Lower lobe of right lung (tissue), 2 donors: ENCODE measurements around the gene SNAPIN. TPM values are rescaled to one million over a fixed set of nuclear protein-coding genes. Genes with fewer than 3 reads are reported as not detected.
A peak's percentile ranks its signal among the peaks of the same experiment; 100 is the strongest.

Experiments
- ATAC-seq, 2 donors: fragments of 200-7000 bp; cut with Tn5 transposase; one replicate each; pipeline ENCODE4 v1.9.1; 2020 to 2022; ENCODE audit warnings: mild to moderate bottlenecking in 2 of 2, moderate library complexity in 2 of 2
- DNase-seq: peaks from one replicate; pipeline ENCODE4 v3.0.0-alpha.2; 2020
- H3K27ac ChIP-seq: fragments of 200-600 bp; one replicate; pipeline ENCODE4 v1.8.0; 2022
- H3K27me3 ChIP-seq: fragments of 200-600 bp; one replicate; pipeline ENCODE4 v1.8.0; 2022; ENCODE audit warnings: low read depth
- H3K36me3 ChIP-seq: fragments of 200-600 bp; one replicate; pipeline ENCODE4 v1.8.0; 2022; ENCODE audit warnings: mild to moderate bottlenecking
- H3K4me1 ChIP-seq: fragments of 200-600 bp; one replicate; pipeline ENCODE4 v1.8.0; 2022
- H3K4me3 ChIP-seq: fragments of 200-600 bp; one replicate; pipeline ENCODE4 v1.8.0; 2022; ENCODE audit warnings: mild to moderate bottlenecking
- H3K9me3 ChIP-seq: fragments of 200-600 bp; one replicate; pipeline ENCODE4 v1.8.0; 2022
- CTCF ChIP-seq: fragments of 200-600 bp; IDR thresholded peaks from one replicate; pipeline ENCODE4 v1.8.0; 2022; ENCODE audit warnings: antibody characterized with exemption, mild to moderate bottlenecking
- intact Hi-C: fragments of 100-400 bp; cut with DNase I; formaldehyde crosslinking; loops from one replicate; pipeline ENCODE4 v1.11.0; 2022
- total RNA-seq: library from RNA; stranded (reverse); fragmentation: NEBNext Ultra II Directional; extraction: Animal tissue kit (Norgen Biotek cat#: 25700); gene quantifications from one replicate; pipeline ENCODE4 v1.2.1, GENCODE V29; 2021
- donor health status: DM: no; HTN: yes; CAD: no; lungs with severe emphysema.

Gene SNAPIN
- total RNA-seq, 1 donor from 2014 or later, result 40.2 TPM

- no peak for TF ChIP-seq CTCF
- Histone ChIP-seq H3K4me1 (peaks cover 50% of the 10 kb centered on the region), H3K9me3 (no peaks in the 10 kb centered on the region), H3K27me3 (no peaks in the 10 kb centered on the region), H3K36me3 (peaks cover 15% of the 10 kb centered on the region), H3K4me3 (peak overlapping the region; percentile 62), H3K27ac (no peak overlapping the region)
- DNase-seq (no peak), ATAC-seq (no peak)
- intact Hi-C loops, result no loop called here
These were observed 47.1 kb upstream of the SNAPIN start for GRCh38 chr1:153611356-153611755.

GRCh38 chr1:153612111-153612754 is 46.3 kb upstream of the SNAPIN start:
- no peak for DNase-seq
- Histone ChIP-seq H3K27ac (peak overlapping the region; percentile 80), H3K4me1 (peaks cover 58% of the 10 kb centered on the region), H3K27me3 (no peaks in the 10 kb centered on the region), H3K4me3 (peak overlapping the region; percentile 62), H3K36me3 (peaks cover 6% of the 10 kb centered on the region), H3K9me3 (no peaks in the 10 kb centered on the region)
- TF ChIP-seq CTCF, result no peak
- intact Hi-C loops, result no loop called here
- ATAC-seq, result no peak

DNA sequence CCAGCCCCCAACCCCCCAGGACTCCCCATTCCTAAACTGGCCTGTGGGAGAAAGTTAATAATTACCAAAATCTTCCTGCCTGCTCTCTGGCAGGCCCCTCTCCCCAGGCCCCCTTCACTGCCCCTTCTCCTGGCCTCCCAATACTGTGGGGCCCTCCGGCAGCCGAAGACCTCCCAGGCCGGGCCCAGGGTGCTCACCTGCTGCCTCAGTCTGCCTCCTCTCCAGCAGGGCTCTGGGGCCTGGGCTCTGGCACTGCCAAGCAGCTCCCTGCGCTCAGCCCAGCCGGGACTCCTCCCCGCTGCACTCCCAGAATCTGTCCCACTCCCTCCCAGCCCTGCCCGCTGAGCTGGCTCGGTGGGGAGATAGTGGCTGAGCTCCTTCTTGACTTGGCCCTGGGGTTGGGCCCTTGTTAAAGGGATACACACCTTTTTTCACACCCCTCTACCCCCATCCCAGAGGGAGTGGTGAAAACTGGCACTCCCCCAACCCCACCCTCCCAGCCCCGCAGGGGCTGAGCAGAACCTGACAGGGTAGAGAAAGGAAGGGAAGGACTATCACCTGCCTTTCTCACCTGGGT is 45.7 kb upstream of the SNAPIN start, which contains the start of gene S100A16:
TSS of gene S100A16 (minus strand) at position 383 of the 577 bp plus-strand sequence. CDS start 4,986 bp downstream, outside the sequence.
- DNase-seq (peak; percentile 83), ATAC-seq (peak; percentile 77)
- H3K4me3 ChIP-seq, result peak within 1 kb of the TSS; percentile 62
- peaks cover 56% of the 10 kb centered on the region for H3K4me1 ChIP-seq
- no peaks in the 10 kb centered on the region for H3K36me3 ChIP-seq
- intact Hi-C loops, result no loop called here
- peak within 1 kb of the TSS; percentile 80 for H3K27ac ChIP-seq
- no peak for TF ChIP-seq CTCF
- no peaks in the 10 kb centered on the region for H3K9me3 ChIP-seq
- no peaks in the 10 kb centered on the region for H3K27me3 ChIP-seq

- Histone ChIP-seq H3K27me3 (no peaks in the 10 kb centered on the region), H3K4me1 (peaks cover 52% of the 10 kb centered on the region), H3K27ac (peak overlapping the region; percentile 80), H3K9me3 (no peaks in the 10 kb centered on the region), H3K4me3 (no peak overlapping the region), H3K36me3 (peaks cover 2% of the 10 kb centered on the region)
- no peak for ATAC-seq
- no peak for TF ChIP-seq CTCF
- intact Hi-C loops, result no loop called here
- DNase-seq, result no peak
These were observed 45.1 kb upstream of the SNAPIN start for GRCh38 chr1:153613406-153613805.

DNA sequence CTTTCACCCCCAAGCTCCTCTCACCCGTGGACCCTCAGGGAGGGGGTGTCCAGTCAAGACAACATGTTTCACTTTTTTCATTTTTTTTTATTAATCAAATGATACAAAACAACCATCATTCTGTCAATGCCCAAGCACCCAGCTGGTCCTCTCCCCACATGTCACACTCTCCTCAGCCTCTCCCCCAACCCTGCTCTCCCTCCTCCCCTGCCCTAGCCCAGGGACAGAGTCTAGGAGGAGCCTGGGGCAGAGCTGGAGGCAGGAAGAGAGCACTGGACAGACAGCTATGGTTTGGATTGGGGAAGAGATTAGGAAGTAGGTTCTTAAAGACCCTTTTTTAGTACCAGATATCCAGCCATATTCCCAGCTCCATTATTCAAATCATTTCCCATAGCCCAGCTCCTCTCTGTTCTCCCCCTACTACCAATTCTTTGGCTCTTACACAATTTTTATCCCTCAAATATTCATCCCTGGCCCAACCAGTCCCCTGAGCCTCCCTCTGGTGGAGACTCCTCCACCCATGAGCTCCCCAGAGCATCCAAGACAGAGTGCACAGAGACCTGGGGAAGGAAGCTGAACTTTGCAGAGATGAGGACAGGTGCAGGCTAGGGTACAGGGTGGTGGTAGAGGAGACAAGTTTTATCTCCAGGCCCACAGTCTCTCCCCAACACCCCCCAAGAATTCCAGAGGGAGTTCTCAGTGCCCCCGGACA is 44.2 kb upstream of the SNAPIN start:
- Histone ChIP-seq H3K4me3 (peak overlapping the region; percentile 29), H3K27ac (peak overlapping the region; percentile 11), H3K4me1 (peaks cover 42% of the 10 kb centered on the region), H3K27me3 (no peaks in the 10 kb centered on the region), H3K9me3 (no peaks in the 10 kb centered on the region), H3K36me3 (peaks cover 12% of the 10 kb centered on the region)
- intact Hi-C loops, result no loop called here
- no peak for DNase-seq
- no peak for TF ChIP-seq CTCF
- ATAC-seq, result no peak
